SJCRH30 (cell line): ENCODE measurements around the gene PNMA8C. TPM values are rescaled to one million over a fixed set of nuclear protein-coding genes. Genes with fewer than 3 reads are reported as not detected.
A peak's percentile ranks its signal among the peaks of the same experiment; 100 is the strongest.
"Not testable (repeated sequence)": the region's sequence is repeated elsewhere in the genome, so short reads cannot be mapped to it uniquely, and the experiment has no call there.

ENCODE experiments used
- DNase-seq, 2 experiments: peaks; one replicate each; pipeline ENCODE4 v3.0.0-alpha.2; 2015 to 2020
- H3K27ac ChIP-seq: fragments of 250-450 bp; sonication (Bioruptor Pico); 2 replicates; pipeline ENCODE4 v1.5.1; 2020; ENCODE audit warnings: mild to moderate bottlenecking, moderate library complexity
- H3K27me3 ChIP-seq: fragments of 250-450 bp; sonication (Bioruptor Pico); 2 replicates; pipeline ENCODE4 v1.5.1; 2020; ENCODE audit warnings: mild to moderate bottlenecking, moderate library complexity
- H3K36me3 ChIP-seq: fragments of 250-450 bp; sonication (Bioruptor Pico); 2 replicates; pipeline ENCODE4 v1.5.1; 2020; ENCODE audit warnings: mild to moderate bottlenecking, moderate library complexity
- H3K4me1 ChIP-seq: fragments of 250-450 bp; sonication (Bioruptor Pico); 2 replicates; pipeline ENCODE4 v1.5.1; 2020; ENCODE audit warnings: mild to moderate bottlenecking, moderate library complexity
- H3K4me3 ChIP-seq: fragments of 250-450 bp; sonication (Bioruptor Pico); 2 replicates; pipeline ENCODE4 v1.5.1; 2020; ENCODE audit warnings: mild to moderate bottlenecking, moderate library complexity
- H3K9me3 ChIP-seq: fragments of 250-450 bp; sonication (Bioruptor Pico); replicated peaks from 2 replicates; pipeline ENCODE4 v1.5.1; 2020; ENCODE audit warnings: mild to moderate bottlenecking, moderate library complexity
- total RNA-seq: library from RNA; depleted of rRNA; stranded (reverse); fragments of >200 nt; shearing (Covaris generic); gene quantifications from 2 replicates; pipeline ENCODE4 v1.2.3, GENCODE V29; 2014

The PNMA8C gene
- total RNA-seq, 1 experiment from 2014 or later = 0.02 TPM

DNA sequence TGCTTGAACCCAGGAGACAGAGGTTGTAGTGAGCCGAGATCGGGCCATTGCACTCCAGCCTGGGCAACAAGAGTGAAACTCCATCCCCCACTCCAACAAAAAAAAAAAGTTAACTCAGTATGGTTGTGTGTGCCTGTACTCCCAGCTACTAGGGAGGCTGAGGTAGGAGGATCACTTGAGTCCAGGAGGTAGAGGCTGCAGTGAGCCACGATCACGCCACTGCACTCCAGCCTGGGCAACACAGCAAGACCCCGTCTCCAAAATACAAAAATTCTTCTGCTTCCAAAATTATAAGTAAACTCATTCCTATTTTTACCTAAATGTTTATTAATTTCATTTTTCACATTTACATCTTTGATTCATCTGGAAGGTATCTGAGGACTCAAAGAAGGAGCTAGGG is 28.2 kb upstream of the PNMA8C start:
- H3K9me3 ChIP-seq = no peaks in the 10 kb centered on the region
- H3K27ac ChIP-seq = no peak overlapping the region
- no peak overlapping the region for H3K4me3 ChIP-seq
- DNase-seq = no peak
- H3K36me3 ChIP-seq = no peaks in the 10 kb centered on the region
- H3K27me3 ChIP-seq = no peaks in the 10 kb centered on the region
- peaks cover 7% of the 10 kb centered on the region for H3K4me1 ChIP-seq

DNA sequence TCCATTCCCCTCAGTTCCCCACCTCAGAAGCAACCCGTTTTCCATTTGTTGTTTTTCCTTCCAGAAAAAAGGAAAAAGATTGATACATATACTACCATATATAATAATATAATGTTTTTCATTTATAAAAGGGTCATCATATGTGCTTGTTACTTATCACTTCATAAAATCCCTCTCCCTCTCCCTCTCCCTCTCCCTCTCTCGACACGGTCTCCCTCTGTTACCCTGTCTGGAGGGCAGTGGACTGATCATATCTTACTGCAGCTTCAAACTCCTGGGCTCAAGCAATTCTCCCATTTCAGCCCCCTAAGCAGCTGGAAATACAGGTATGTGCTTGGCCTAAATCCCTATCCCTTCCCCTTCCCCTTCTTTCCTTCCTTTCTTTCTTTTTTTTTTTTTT is 25.5 kb upstream of the PNMA8C start:
- no peak for DNase-seq
- H3K4me1 ChIP-seq = peaks cover 21% of the 10 kb centered on the region
- no peaks in the 10 kb centered on the region for H3K36me3 ChIP-seq
- no peaks in the 10 kb centered on the region for H3K27me3 ChIP-seq
- no peak overlapping the region for H3K27ac ChIP-seq
- no peak overlapping the region for H3K4me3 ChIP-seq
- H3K9me3 ChIP-seq = peaks cover 7% of the 10 kb centered on the region

DNA sequence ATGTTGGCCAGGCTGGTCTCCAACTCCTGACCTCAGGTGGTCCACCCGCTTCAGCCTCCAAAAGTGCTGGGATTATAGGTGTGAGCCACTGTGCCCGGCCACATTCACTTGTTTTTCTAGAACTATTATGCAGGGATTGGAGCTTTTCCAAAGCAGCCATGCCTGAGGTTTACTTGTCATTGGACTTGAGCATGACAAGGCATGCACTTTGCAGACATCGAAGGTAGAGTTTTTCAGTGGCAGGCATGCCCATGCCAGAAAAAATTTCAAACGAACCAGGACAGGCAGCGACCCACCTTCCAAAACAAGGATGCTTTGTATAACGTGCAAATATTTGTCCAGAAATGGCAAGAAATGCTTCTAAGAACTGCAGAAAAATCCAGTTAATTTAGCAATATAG is 24.9 kb upstream of the PNMA8C start:
- Histone ChIP-seq H3K9me3 (peaks cover 8% of the 10 kb centered on the region), H3K27me3 (no peaks in the 10 kb centered on the region), H3K27ac (no peak overlapping the region), H3K36me3 (no peaks in the 10 kb centered on the region), H3K4me1 (peaks cover 21% of the 10 kb centered on the region), H3K4me3 (no peak overlapping the region)
- DNase-seq = no peak

DNA sequence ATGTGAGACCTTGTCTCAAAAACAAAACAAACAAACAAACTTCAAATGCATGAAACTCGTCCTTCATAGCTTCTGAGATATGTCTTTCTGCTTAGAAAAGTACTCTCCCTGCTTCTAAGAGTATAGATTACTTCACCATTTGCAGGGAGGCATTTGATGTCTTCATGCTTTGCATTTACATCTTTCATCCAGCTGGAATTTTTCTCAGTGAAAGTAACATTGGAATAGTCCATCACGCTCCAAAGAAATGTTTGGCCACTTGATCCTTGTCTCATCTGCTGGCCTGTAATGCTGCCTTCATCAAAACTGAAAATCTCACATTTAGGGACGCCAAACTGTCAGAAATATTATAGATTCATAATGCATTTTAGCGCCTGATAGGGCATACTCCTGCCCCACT is 23.4 kb upstream of the PNMA8C start:
- no peaks in the 10 kb centered on the region for H3K36me3 ChIP-seq
- peaks cover 8% of the 10 kb centered on the region for H3K9me3 ChIP-seq
- no peak overlapping the region for H3K4me3 ChIP-seq
- peaks cover 21% of the 10 kb centered on the region for H3K4me1 ChIP-seq
- peak in 1 of 2 experiments; percentile 50 for DNase-seq
- no peaks in the 10 kb centered on the region for H3K27me3 ChIP-seq
- H3K27ac ChIP-seq = peak overlapping the region; percentile 99

DNA sequence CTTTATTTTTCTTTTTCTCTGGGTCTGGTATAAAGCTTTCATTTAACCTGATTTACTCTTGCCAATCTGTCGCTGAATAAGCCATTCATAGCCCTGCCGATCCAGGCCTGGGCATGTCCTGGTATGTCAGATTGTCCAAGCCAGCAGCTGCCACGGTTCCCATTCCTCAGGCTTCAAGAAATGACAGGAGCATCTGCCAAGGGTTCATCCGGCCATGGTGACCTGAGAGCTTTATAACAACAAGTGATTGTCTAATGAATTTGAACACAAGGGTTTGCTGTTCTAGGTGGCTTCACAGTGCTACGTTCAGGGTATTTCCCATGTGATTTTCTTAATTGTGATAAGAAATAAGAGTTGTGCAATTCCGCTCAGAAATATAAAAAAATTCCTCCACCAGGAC is 22.6 kb upstream of the PNMA8C start:
- Histone ChIP-seq H3K27me3 (no peaks in the 10 kb centered on the region), H3K36me3 (no peaks in the 10 kb centered on the region), H3K4me3 (peak overlapping the region; percentile 16; the same call in 1 of the 2 replicates), H3K4me1 (peaks cover 21% of the 10 kb centered on the region), H3K9me3 (peaks cover 8% of the 10 kb centered on the region), H3K27ac (peak overlapping the region; percentile 99)
- peak; percentile 95 to 99 for DNase-seq

DNA sequence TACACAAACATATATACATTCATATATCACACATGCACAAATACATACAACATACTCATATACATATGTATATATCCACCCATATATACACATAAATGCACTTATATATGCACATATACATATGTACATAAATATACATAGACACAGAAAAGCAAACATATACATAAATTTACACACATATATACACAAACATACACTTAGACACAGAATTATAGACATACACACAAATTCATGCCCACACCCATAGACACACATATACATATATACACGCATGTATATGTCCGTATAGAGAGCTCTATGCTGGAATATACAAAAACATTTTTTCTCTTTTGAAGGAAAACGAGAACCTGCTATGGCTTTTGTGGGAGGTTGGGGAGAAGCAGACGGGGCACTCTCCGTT is 22.0 kb upstream of the PNMA8C start:
- H3K9me3 ChIP-seq = peaks cover 8% of the 10 kb centered on the region
- peak overlapping the region; percentile 99 for H3K27ac ChIP-seq
- DNase-seq = no peak
- H3K4me3 ChIP-seq = peak overlapping the region; percentile 16
- H3K36me3 ChIP-seq = no peaks in the 10 kb centered on the region
- no peaks in the 10 kb centered on the region for H3K27me3 ChIP-seq
- H3K4me1 ChIP-seq = peaks cover 21% of the 10 kb centered on the region

DNA sequence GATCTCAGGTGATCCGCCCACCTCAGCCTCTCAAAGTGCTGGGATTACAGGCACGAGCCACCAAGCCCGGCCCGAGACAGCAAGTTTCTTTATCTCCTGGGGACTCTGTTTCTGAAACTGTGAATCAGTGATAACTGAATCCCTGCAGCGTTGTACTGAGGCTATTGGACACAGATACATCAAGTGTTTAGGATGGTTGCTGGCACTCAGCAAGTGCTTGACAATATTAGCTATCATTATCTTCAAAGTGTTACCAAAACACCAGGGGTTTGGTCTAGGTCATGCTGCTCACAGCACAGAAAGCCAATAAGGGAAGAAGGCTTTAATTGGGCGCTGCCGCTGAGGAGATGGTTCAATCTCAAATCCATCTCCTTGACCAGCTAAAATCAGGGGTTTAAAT is 20.5 kb upstream of the PNMA8C start:
- peaks cover 8% of the 10 kb centered on the region for H3K9me3 ChIP-seq
- no peak for DNase-seq
- H3K36me3 ChIP-seq = no peaks in the 10 kb centered on the region
- no peaks in the 10 kb centered on the region for H3K27me3 ChIP-seq
- no peak overlapping the region for H3K27ac ChIP-seq
- H3K4me1 ChIP-seq = peaks cover 21% of the 10 kb centered on the region
- H3K4me3 ChIP-seq = no peak overlapping the region

DNA sequence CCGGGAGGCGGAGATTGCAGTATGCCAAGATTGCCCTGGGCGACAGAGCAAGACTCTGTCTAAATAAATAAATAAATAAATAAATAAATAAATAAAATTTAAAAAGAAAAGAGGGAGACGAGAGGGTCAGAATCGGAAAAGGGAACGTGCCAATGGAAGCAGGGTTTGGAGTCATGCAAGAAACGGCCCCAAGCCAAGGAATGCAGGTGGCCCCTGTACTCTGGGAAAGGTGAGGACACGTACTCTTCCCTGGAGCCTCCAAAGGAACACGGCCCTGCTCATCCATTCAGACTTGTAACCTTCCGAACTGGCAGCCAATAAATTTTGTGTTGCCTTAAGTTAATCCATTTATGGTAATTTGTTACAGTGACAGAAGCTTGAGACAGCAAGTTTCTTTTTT is 19.9 kb upstream of the PNMA8C start:
- Histone ChIP-seq H3K4me3 (no peak overlapping the region), H3K36me3 (no peaks in the 10 kb centered on the region), H3K27me3 (no peaks in the 10 kb centered on the region), H3K4me1 (peaks cover 21% of the 10 kb centered on the region), H3K27ac (no peak overlapping the region), H3K9me3 (peaks cover 8% of the 10 kb centered on the region)
- no peak for DNase-seq

DNA sequence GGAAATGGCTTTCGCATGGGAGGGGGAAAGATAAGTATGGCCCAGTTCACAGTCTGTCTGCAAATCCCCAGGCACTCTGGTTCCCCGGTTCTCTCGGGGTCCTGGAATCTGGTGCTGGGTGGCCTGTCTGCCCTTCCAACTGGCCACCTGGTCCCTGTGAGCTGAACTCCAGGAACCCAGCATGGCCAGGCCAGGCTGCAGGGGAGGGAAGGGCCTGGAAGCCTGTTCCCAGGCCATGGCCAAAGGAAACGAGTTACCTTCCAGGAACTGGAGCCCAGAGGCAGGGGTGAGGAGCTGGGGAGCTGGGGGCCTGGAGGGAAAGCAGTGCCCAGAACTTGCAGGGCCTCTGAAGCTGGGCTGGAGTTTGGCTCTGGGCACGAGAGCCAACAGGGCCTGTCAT is 19.1 kb upstream of the PNMA8C start:
- Histone ChIP-seq H3K4me1 (peaks cover 25% of the 10 kb centered on the region), H3K27ac (no peak overlapping the region), H3K36me3 (no peaks in the 10 kb centered on the region), H3K27me3 (no peaks in the 10 kb centered on the region), H3K4me3 (no peak overlapping the region), H3K9me3 (peaks cover 8% of the 10 kb centered on the region)
- DNase-seq = no peak

DNA sequence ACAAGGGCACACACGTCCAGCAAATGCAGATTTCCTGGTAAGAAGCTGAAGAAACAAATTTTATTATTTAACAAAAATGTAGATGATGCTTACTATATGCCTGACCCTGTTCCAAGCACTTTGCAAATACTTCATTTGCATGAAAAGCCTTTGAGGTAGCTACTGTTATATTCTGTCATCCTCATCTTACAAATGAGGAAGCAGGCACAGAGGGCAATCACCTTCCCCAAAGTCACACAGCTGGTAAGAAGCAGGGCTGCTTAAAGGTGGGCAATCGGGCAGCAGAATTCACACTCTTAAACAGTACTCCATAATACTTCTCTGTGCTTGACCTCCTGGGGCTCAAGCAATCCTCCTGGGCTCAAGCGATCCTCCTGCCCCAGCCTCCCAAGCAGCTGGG is 18.3 kb upstream of the PNMA8C start:
- Histone ChIP-seq H3K27ac (no peak overlapping the region), H3K27me3 (no peaks in the 10 kb centered on the region), H3K4me3 (no peak overlapping the region), H3K36me3 (no peaks in the 10 kb centered on the region), H3K4me1 (peaks cover 19% of the 10 kb centered on the region), H3K9me3 (peaks cover 8% of the 10 kb centered on the region)
- no peak for DNase-seq

DNA sequence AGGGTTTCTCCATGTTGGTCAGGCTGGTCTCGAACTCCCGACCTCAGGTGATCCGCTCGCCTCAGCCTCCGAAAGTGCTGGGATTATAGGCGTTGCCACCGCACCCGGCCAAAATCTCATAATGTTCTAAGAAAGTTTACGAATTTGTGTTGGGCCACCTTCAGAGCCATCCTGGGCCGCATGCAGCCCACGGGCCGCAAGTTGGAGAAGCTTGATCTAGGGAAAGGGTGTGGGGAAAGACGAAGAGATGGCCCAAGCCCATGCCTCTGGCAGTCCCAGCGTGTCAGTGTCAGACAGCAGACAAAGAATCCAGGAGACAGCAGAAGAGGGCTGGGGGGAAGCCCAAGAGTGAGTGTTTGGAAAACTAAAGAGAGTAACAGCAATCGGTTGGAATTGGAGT is 17.3 kb upstream of the PNMA8C start:
- Histone ChIP-seq H3K36me3 (no peaks in the 10 kb centered on the region), H3K27me3 (no peaks in the 10 kb centered on the region), H3K4me3 (no peak overlapping the region), H3K4me1 (peaks cover 13% of the 10 kb centered on the region), H3K27ac (no peak overlapping the region), H3K9me3 (peaks cover 8% of the 10 kb centered on the region)
- DNase-seq = no peak

DNA sequence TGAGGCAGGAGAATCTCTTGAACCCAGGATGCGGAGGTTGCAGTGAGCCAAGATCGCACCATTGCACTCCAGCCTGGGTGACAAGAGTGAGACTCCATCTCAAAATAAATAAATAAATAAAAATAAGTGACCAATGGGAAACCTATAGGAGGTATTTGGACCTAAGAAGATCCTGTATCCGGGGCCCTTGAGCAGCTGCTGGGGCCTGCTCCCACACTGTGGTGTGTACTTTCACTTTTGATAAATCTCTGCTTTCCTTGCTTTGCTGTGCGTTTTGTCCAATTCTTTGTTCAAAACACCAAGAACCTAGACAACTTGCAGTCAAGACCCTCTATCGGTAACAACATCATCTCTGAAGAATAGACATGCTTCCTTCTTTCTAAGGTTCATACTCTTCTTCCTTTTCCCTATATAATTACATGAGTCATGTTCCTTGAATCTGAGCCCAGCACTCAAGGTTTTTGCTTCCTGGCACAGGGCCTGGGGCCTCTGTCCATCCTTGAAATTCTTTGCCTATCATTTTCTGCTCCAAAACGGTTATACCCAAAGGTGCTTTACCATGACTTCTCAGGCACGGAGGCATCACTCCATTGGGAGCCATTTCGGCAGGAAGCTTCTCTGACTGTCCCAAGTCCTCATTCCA is 14.2 kb upstream of the PNMA8C start:
- no peaks in the 10 kb centered on the region for H3K36me3 ChIP-seq
- H3K9me3 ChIP-seq = no peaks in the 10 kb centered on the region
- peak in 1 of 2 experiments; percentile 38 for DNase-seq
- H3K27ac ChIP-seq = peak overlapping the region; percentile 4; the same call in 1 of the 2 replicates
- H3K4me3 ChIP-seq = no peak overlapping the region
- no peaks in the 10 kb centered on the region for H3K27me3 ChIP-seq
- peaks cover 4% of the 10 kb centered on the region for H3K4me1 ChIP-seq

DNA sequence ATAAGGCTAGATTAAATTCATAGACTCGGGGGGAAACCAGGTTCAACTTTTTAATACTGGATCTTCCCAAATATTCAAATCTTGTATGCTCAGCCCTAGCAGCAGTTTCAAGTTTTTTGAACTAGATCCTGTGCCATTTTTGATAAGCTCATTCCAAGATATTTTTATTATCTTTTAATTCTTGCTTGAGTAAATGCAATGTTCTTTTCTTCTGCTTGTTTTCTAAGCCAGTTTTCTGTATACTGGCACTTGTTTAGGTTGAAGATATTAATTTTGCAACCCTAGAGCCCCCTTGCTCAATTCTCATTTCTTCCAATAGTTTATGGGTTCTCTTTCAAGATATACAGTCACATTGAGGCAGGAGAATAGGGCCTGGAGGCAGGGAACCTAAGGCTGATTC is 13.1 kb upstream of the PNMA8C start:
- peaks cover 4% of the 10 kb centered on the region for H3K4me1 ChIP-seq
- no peak overlapping the region for H3K27ac ChIP-seq
- no peaks in the 10 kb centered on the region for H3K9me3 ChIP-seq
- H3K4me3 ChIP-seq = no peak overlapping the region
- no peaks in the 10 kb centered on the region for H3K36me3 ChIP-seq
- no peak for DNase-seq
- no peaks in the 10 kb centered on the region for H3K27me3 ChIP-seq

DNA sequence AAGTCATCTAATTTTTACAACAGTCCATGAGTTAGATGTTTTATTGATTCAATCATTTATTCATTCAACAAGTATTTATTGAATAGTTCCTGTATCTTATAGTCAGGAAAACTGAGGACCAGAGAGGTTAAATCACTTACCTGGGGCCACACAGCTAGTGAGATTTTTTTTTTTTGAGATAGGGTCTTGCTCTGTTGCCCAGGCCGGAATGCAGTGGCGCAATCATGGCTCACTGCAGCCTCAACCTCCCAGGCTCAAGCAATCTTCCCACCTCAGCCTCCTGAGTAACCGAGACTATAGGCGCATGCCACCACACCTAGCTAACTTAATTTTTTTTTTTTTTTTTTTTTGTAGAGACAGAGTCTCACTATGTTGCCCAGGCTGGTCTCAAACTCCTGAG is 7.0 kb upstream of the PNMA8C start:
- H3K27ac ChIP-seq, H3K4me3 ChIP-seq, H3K36me3 ChIP-seq, H3K4me1 ChIP-seq, H3K27me3 ChIP-seq, DNase-seq, H3K9me3 ChIP-seq: not testable (repeated sequence)

DNA sequence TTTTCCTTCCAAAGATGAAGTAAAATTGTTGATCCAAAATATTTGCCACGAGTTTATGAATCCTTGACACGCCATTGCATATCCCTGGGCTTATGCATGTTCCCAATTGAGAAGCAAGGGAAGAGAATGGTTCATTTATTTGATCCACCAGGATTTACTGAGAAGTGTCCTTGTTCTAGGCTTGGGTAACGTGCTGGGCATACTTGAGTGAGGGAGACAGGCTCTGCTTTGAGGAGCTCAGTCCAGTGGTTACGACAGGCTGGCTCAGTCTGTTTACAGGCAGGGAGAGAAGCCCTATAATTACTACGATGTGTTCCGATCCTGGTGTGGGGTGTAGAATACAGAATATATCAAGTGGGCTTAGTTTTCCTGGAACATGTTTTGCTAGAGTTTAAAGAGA is 6.3 kb upstream of the PNMA8C start:
- no peak overlapping the region for H3K4me3 ChIP-seq
- no peaks in the 10 kb centered on the region for H3K36me3 ChIP-seq
- H3K27ac ChIP-seq = no peak overlapping the region
- DNase-seq = peak in 1 of 2 experiments; percentile 33
- H3K27me3 ChIP-seq = peaks cover 5% of the 10 kb centered on the region; the same call in 1 of the 2 replicates
- H3K9me3 ChIP-seq = no peaks in the 10 kb centered on the region
- H3K4me1 ChIP-seq = peaks cover 5% of the 10 kb centered on the region; the same call in 1 of the 2 replicates

DNA sequence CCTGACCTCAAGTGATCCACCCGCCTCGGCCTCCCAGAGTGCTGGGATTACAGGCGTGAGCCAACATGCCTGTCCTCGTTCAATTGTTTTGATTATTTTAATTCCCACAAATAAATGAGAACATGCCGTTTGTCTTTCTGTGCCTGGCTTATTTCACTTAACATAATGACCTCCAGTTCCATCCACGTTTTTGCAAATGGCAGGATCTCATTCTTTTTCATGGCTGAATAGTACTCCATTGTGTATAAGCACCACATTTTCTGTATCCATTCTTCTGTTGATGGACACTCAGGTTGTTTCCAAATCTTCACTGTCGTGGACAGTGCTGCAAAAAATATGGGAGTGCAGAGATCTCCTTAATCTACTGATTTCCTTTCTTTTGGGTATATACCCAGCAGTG is 4.7 kb upstream of the PNMA8C start:
- DNase-seq, H3K4me1 ChIP-seq: not testable (repeated sequence)

More for the DNA sequence above, 4.7 kb upstream of the PNMA8C start:
- not testable (repeated sequence) for H3K4me3 ChIP-seq, H3K27me3 ChIP-seq, H3K36me3 ChIP-seq, H3K27ac ChIP-seq, H3K9me3 ChIP-seq
